NB4 (cell line): Measurements from ENCODE around the gene PLPPR1.

Experiments used
- CTCF ChIP-seq: IDR thresholded peaks from one replicate; pipeline ENCODE4 v1.5.1; 2012; ENCODE audit warnings: low read depth, low read length
- MAX ChIP-seq: IDR thresholded peaks from 2 replicates; pipeline ENCODE4 v1.6.1; 2011; ENCODE audit warnings: low read depth, low read length
- MYC ChIP-seq: IDR thresholded peaks from 2 replicates; pipeline ENCODE4 v1.6.1; 2011; ENCODE audit warnings: low read depth, low read length
- POLR2A ChIP-seq: IDR thresholded peaks from 2 replicates; pipeline ENCODE4 v1.6.1; 2011; ENCODE audit warnings: mild to moderate bottlenecking; ENCODE audit not compliant: insufficient read length; ENCODE audit errors: extremely low read depth

- no peak for TF ChIP-seq CTCF
- no peak for TF ChIP-seq POLR2A
- TF ChIP-seq MAX = no peak
- TF ChIP-seq MYC = no peak
These were observed 2.6 kb upstream of the PLPPR1 start for GRCh38 chr9:101025940-101026339.
